ENCODE data around the gene SDR42E2. TPM values are rescaled to one million over a fixed set of nuclear protein-coding genes. Genes with fewer than 3 reads are reported as not detected.

Gene SDR42E2
- total RNA-seq, 1 donor from 2014 or later, result 0.24 TPM

DNA sequence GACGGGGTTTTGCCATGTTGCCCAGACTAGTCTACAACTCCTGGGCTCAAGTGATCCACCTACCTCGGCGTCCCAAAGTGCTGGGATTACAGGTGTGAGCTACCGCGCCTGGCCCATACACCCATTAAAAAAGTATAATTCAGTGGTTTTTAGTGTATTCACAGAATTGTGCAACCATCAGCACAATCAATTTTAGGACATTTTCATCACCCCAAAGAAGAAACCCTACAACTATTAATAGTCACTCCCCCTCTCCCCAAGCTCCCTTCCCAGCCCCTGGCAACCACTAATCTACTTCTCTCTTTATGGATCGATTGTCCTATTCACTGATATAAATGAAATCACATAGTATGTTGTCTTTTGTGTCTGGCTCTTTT, 39.9 kb downstream of the SDR42E2 start:
- Histone ChIP-seq H3K4me3 (no peak overlapping the region), H3K9me3 (no peaks in the 10 kb centered on the region), H3K27ac (no peak overlapping the region), H3K4me1 (peaks cover 14% of the 10 kb centered on the region), H3K27me3 (ENCODE audit: low read depth) (no peaks in the 10 kb centered on the region), H3K36me3 (no peaks in the 10 kb centered on the region)
- TF ChIP-seq, protein P1, sequence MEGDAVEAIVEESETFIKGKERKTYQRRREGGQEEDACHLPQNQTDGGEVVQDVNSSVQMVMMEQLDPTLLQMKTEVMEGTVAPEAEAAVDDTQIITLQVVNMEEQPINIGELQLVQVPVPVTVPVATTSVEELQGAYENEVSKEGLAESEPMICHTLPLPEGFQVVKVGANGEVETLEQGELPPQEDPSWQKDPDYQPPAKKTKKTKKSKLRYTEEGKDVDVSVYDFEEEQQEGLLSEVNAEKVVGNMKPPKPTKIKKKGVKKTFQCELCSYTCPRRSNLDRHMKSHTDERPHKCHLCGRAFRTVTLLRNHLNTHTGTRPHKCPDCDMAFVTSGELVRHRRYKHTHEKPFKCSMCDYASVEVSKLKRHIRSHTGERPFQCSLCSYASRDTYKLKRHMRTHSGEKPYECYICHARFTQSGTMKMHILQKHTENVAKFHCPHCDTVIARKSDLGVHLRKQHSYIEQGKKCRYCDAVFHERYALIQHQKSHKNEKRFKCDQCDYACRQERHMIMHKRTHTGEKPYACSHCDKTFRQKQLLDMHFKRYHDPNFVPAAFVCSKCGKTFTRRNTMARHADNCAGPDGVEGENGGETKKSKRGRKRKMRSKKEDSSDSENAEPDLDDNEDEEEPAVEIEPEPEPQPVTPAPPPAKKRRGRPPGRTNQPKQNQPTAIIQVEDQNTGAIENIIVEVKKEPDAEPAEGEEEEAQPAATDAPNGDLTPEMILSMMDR (IDR thresholded peaks at IDR 0.05), result no peak
- DNase-seq (no peak), ATAC-seq (no peak)
- intact Hi-C loops (cut with DNase I), result no loop called here

GRCh38 chr16:22203091-22203490, 40.8 kb downstream of the SDR42E2 start:
- TF ChIP-seq, protein P1 (IDR thresholded peaks at IDR 0.05), result no peak
- Histone ChIP-seq H3K4me3 (no peak overlapping the region), H3K27ac (no peak overlapping the region), H3K36me3 (no peaks in the 10 kb centered on the region), H3K4me1 (peaks cover 23% of the 10 kb centered on the region), H3K9me3 (no peaks in the 10 kb centered on the region), H3K27me3 (ENCODE audit: low read depth) (no peaks in the 10 kb centered on the region)
- no peak for ATAC-seq
- no peak for DNase-seq
- intact Hi-C loops (cut with DNase I), result no loop called here

- TF ChIP-seq, protein P1 (IDR thresholded peaks at IDR 0.05), result no peak
- DNase-seq (no peak), ATAC-seq (no peak)
- H3K4me1 ChIP-seq, result peaks cover 27% of the 10 kb centered on the region
- no peaks in the 10 kb centered on the region for H3K9me3 ChIP-seq
- intact Hi-C loops (cut with DNase I), result no loop called here
- no peaks in the 10 kb centered on the region for H3K36me3 ChIP-seq
- H3K4me3 ChIP-seq, result no peak overlapping the region
- no peak overlapping the region for H3K27ac ChIP-seq
- no peaks in the 10 kb centered on the region for H3K27me3 ChIP-seq (ENCODE audit: low read depth)
Measured at GRCh38 chr16:22204091-22204655, 41.9 kb downstream of the SDR42E2 start.

DNA sequence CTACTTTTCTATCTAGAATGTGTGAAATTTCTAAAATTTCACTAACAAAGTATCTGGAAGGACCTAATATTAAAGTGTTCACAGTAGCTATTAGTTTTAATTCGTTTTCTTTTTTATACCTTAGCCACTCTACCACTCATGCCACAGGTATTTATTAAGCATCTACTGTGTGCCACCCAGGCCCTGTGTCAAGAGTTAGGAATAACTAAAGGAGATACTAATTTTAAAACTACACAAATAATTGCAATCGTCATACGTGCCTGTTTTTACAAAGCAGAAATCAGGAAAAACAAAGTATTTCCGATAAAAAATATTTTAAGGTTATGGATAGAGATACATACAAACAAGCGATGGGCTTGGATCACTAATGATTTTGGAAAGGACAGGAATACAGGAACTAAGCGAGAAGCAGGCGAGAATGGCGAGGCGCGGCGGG, 43.3 kb downstream of the SDR42E2 start:
- H3K4me3 ChIP-seq, result peak overlapping the region; percentile 99
- no peak for ATAC-seq
- intact Hi-C loops (cut with DNase I), result no loop called here

DNA sequence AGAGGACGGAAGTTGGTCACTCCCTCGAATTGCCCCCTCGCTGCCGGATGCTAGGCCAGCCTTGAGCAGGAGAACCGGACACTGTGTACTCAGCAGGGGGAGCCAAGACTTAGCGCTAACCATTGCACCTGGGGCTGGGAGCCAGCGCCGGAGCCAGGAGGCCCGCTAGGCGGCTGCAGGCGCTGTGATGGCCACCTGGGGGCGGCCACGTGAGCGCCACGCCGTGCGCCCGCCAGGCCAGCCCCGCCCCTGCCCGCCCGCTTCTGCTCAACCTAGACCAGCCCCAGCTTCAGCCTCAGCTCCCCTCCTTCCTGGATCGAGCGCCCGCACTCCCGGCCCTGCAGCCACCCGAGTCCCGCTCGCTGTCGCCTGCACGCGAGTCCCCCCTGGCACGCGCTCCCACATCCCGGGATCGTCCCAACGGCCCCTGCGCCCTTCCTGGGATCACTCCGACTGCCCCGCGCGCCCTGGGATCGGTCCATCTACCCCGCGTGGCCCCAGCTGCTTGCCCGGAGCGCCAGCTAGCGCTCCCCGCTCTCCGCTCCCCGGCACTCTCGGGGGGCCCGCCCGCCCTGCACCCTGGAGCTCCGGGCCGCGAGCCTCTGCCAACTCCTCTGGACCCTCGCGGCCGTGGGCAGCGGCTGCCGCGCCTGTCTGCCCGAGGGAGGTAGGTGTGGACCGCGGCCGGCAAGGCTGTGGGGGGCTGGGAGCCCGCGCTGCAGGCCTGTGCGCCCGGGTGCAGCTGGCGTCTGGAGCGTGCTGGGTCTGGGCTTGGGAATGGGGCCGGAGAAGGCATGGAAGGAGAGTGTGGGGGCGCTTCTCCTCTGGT, 43.9 kb downstream of the SDR42E2 start, which contains the start of gene EEF2K:
TSS of gene EEF2K (plus strand) at position 266 of the 829 bp plus-strand sequence. CDS start 19,452 bp downstream, outside the sequence.
- intact Hi-C loops (cut with DNase I), result no loop called here
- ATAC-seq (peak; percentile 96), DNase-seq (peak; percentile 94)
- peak within 1 kb of the TSS; percentile 99 for H3K4me3 ChIP-seq
- peak within 1 kb of the TSS; percentile 87 for H3K27ac ChIP-seq
- no peaks in the 10 kb centered on the region for H3K27me3 ChIP-seq (ENCODE audit: low read depth)
- no peaks in the 10 kb centered on the region for H3K9me3 ChIP-seq
- TF ChIP-seq, protein P1 (IDR thresholded peaks at IDR 0.05), result peak; percentile 93
- H3K4me1 ChIP-seq, result peaks cover 37% of the 10 kb centered on the region
- peaks cover 8% of the 10 kb centered on the region for H3K36me3 ChIP-seq

More for the DNA sequence above, 43.3 kb downstream of the SDR42E2 start:
- Histone ChIP-seq H3K27me3 (ENCODE audit: low read depth) (no peaks in the 10 kb centered on the region), H3K27ac (peak overlapping the region; percentile 87), H3K36me3 (peaks cover 8% of the 10 kb centered on the region), H3K4me1 (peaks cover 36% of the 10 kb centered on the region), H3K9me3 (no peaks in the 10 kb centered on the region)
- TF ChIP-seq, protein P1 (IDR thresholded peaks at IDR 0.05), result no peak
- DNase-seq, result no peak
